Hepatocyte (in vitro differentiated cells): Measurements from ENCODE around the gene PEAK1. TPM values are rescaled to one million over a fixed set of nuclear protein-coding genes. Genes with fewer than 3 reads are reported as not detected.

Source experiments
- DNase-seq: peaks from one replicate; pipeline ENCODE4 v3.0.0-alpha.2; 2016; ENCODE audit warnings: low spot score
- H2AFZ ChIP-seq: fragments of 200-600 bp; sonication (generic); 2 replicates; pipeline ENCODE4 v1.6.0; 2016; ENCODE audit warnings: antibody characterized with exemption, mild to moderate bottlenecking
- H3K27ac ChIP-seq: fragments of 200-600 bp; sonication (generic); 2 replicates; pipeline ENCODE4 v1.5.1; 2016; ENCODE audit warnings: mild to moderate bottlenecking
- H3K27me3 ChIP-seq: fragments of 200-600 bp; sonication (generic); 2 replicates; pipeline ENCODE4 v1.6.1; 2016
- H3K36me3 ChIP-seq: fragments of 200-600 bp; sonication (generic); replicated peaks from 2 replicates; pipeline ENCODE4 v1.5.1; 2016; ENCODE audit warnings: low read depth; ENCODE audit not compliant: insufficient read depth
- H3K4me1 ChIP-seq: fragments of 200-600 bp; sonication (generic); 2 replicates; pipeline ENCODE4 v1.5.1; 2016; ENCODE audit warnings: mild to moderate bottlenecking, moderate library complexity; ENCODE audit not compliant: insufficient read depth
- H3K4me2 ChIP-seq: fragments of 200-600 bp; sonication (generic); 2 replicates; pipeline ENCODE4 v1.6.0; 2016
- H3K4me3 ChIP-seq: fragments of 200-600 bp; sonication (generic); 2 replicates; pipeline ENCODE4 v1.5.1; 2016; ENCODE audit warnings: mild to moderate bottlenecking
- H3K79me2 ChIP-seq: fragments of 200-600 bp; sonication (generic); 2 replicates; pipeline ENCODE4 v1.6.0; 2017; ENCODE audit warnings: mild to moderate bottlenecking
- H3K9me2 ChIP-seq: fragments of 200-600 bp; sonication (generic); replicated peaks from 2 replicates; pipeline ENCODE4 v1.6.0; 2017; ENCODE audit warnings: mild to moderate bottlenecking; ENCODE audit not compliant: insufficient read depth
- H3K9me3 ChIP-seq: fragments of 200-600 bp; sonication (generic); 2 replicates; pipeline ENCODE4 v1.5.1; 2016; ENCODE audit warnings: low read depth, mild to moderate bottlenecking
- H4K20me1 ChIP-seq: fragments of 200-600 bp; sonication (generic); 2 replicates; pipeline ENCODE4 v1.6.0; 2016; ENCODE audit warnings: mild to moderate bottlenecking; ENCODE audit not compliant: insufficient read depth, poor library complexity, severe bottlenecking
- CTCF ChIP-seq: fragments of 200-600 bp; sonication (generic); IDR thresholded peaks from 2 replicates; pipeline ENCODE4 v1.5.1; 2016; ENCODE audit warnings: antibody characterized with exemption, mild to moderate bottlenecking; ENCODE audit not compliant: poor library complexity
- EZH2 ChIP-seq: fragments of 200-600 bp; sonication (generic); IDR thresholded peaks from 2 replicates; pipeline ENCODE4 v1.6.1; 2016; ENCODE audit warnings: antibody characterized with exemption, mild to moderate bottlenecking, borderline replicate concordance
- EZH2phosphoT487 ChIP-seq: fragments of 200-600 bp; sonication (generic); IDR thresholded peaks from one replicate; pipeline ENCODE4 v1.6.1; 2018; ENCODE audit warnings: antibody characterized with exemption, mild to moderate bottlenecking, low read depth, moderate library complexity; ENCODE audit not compliant: unreplicated experiment, severe bottlenecking
- WGBS: methylation state at CpG from one replicate; pipeline ENCODE4 v1.1.6; 2016; ENCODE audit warnings: low lambda C conversion rate; ENCODE audit errors: missing lambda C conversion rate; 5-methylcytosine and 5-hydroxymethylcytosine counted together
- polyA plus RNA-seq: library from polyadenylated mRNA; unstranded; fragments of >200 nt; fragmentation: Nextera tagmentation; extraction: Ambion mirVana; gene quantifications from 2 replicates; pipeline ENCODE4 v1.2.1, GENCODE V29; 2016
- total RNA-seq: library from RNA; depleted of rRNA; stranded (reverse); fragments of >200 nt; gene quantifications from 2 replicates; pipeline ENCODE4 v1.2.3, GENCODE V29; 2014

PEAK1 gene
- total and polyA plus RNA-seq, 2 experiments from 2014 or later = 8.1 to 27.1 TPM

- no peak for DNase-seq
- Histone ChIP-seq H3K27ac (no peak overlapping the region), H3K4me2 (no peak overlapping the region), H3K4me3 (no peak overlapping the region), H3K79me2 (no peaks in the 10 kb centered on the region), H3K4me1 (peaks cover 10% of the 10 kb centered on the region), H2AFZ (no peak overlapping the region), H4K20me1 (no peaks in the 10 kb centered on the region), H3K9me2 (no peaks in the 10 kb centered on the region), H3K27me3 (no peaks in the 10 kb centered on the region), H3K9me3 (no peaks in the 10 kb centered on the region), H3K36me3 (no peaks in the 10 kb centered on the region)
- no peak for TF ChIP-seq EZH2
- no peak for TF ChIP-seq EZH2phosphoT487
- no peak for TF ChIP-seq CTCF
- whole genome bisulfite sequencing = 86% methylated on average over 3 of the region's 3 CpGs
These were observed 198.7 kb downstream of the PEAK1 start for GRCh38 chr15:77221174-77221573.

GRCh38 chr15:77219841-77220240, 200.1 kb downstream of the PEAK1 start:
- Histone ChIP-seq H3K27me3 (no peaks in the 10 kb centered on the region), H3K27ac (no peak overlapping the region), H3K36me3 (no peaks in the 10 kb centered on the region), H3K9me3 (no peaks in the 10 kb centered on the region), H3K79me2 (no peaks in the 10 kb centered on the region), H3K4me2 (no peak overlapping the region), H3K9me2 (no peaks in the 10 kb centered on the region), H2AFZ (no peak overlapping the region), H3K4me1 (peaks cover 9% of the 10 kb centered on the region), H3K4me3 (no peak overlapping the region), H4K20me1 (no peaks in the 10 kb centered on the region)
- 68% methylated on average over 1 of the region's 1 CpG for WGBS
- no peak for DNase-seq
- no peak for TF ChIP-seq EZH2
- TF ChIP-seq CTCF = no peak
- TF ChIP-seq EZH2phosphoT487 = no peak

- WGBS = 75% methylated on average over 2 of the region's 2 CpGs
- Histone ChIP-seq H3K4me1 (no peaks in the 10 kb centered on the region), H3K36me3 (no peaks in the 10 kb centered on the region)
These were observed 210.7 kb downstream of the PEAK1 start for GRCh38 chr15:77209221-77209620.

More at GRCh38 chr15:77209221-77209620, 210.7 kb downstream of the PEAK1 start:
- H3K4me3 ChIP-seq = no peak overlapping the region
- no peak for DNase-seq
- no peaks in the 10 kb centered on the region for H3K9me3 ChIP-seq
- no peak overlapping the region for H2AFZ ChIP-seq
- no peaks in the 10 kb centered on the region for H3K27me3 ChIP-seq
- no peaks in the 10 kb centered on the region for H4K20me1 ChIP-seq
- H3K9me2 ChIP-seq = no peaks in the 10 kb centered on the region
- H3K4me2 ChIP-seq = no peak overlapping the region
- no peak overlapping the region for H3K27ac ChIP-seq
- H3K79me2 ChIP-seq = no peaks in the 10 kb centered on the region
- TF ChIP-seq EZH2 = no peak
- TF ChIP-seq EZH2phosphoT487 = no peak
- TF ChIP-seq CTCF = no peak
